Kidney (tissue), 14 donors: Measurements from ENCODE around the gene HAND1. TPM values are rescaled to one million over a fixed set of nuclear protein-coding genes. Genes with fewer than 3 reads are reported as not detected.

ENCODE experiments used
- DNase-seq, 5 donors: peaks; one replicate each; pipeline ENCODE4 v3.0.0-alpha.2; 2013 to 2020
- FAIRE-seq: peaks from 2 replicates; lab custom pipeline; 2012; peaks lifted over from hg19 to GRCh38; lab: Jason Lieb, UNC
- H3K27ac ChIP-seq, 2 donors: one replicate each; pipeline ENCODE4 v1.7.0; 2013; ENCODE audit warnings: low read depth in 2 of 2, low read length in 2 of 2, inconsistent platforms in 1 of 2
- H3K27me3 ChIP-seq: one replicate; pipeline ENCODE4 v1.7.1; 2013; ENCODE audit warnings: low read length, inconsistent platforms; ENCODE audit not compliant: control insufficient read depth, insufficient read depth
- H3K36me3 ChIP-seq, 3 donors: one replicate each; pipeline versions ENCODE4 v1.7.0 to v1.7.1; 2013; ENCODE audit warnings: low read length in 3 of 3, control low read depth in 1 of 3, inconsistent platforms in 1 of 3; ENCODE audit not compliant: insufficient read depth in 3 of 3, control insufficient read depth in 2 of 3
- H3K4me1 ChIP-seq, 3 donors: one replicate each; pipeline versions ENCODE4 v1.7.0 to v1.7.1; 2013; ENCODE audit warnings: low read length in 3 of 3, inconsistent platforms in 1 of 3, low read depth in 1 of 3; ENCODE audit not compliant: control insufficient read depth in 2 of 3, insufficient read depth in 2 of 3
- H3K4me3 ChIP-seq, 3 donors: one replicate each; pipeline versions ENCODE4 v1.7.0 to v1.8.1; 2013; ENCODE audit warnings: low read length in 3 of 3, control low read depth in 1 of 3, inconsistent platforms in 1 of 3
- H3K9ac ChIP-seq, 3 donors: one replicate each; pipeline versions ENCODE4 v1.7.0 to v1.7.1; 2013; ENCODE audit warnings: low read length in 3 of 3, control low read depth in 1 of 3, inconsistent platforms in 1 of 3
- H3K9me3 ChIP-seq, 3 donors: one replicate each; pipeline versions ENCODE4 v1.7.0 to v1.7.1; 2013; ENCODE audit warnings: low read length in 3 of 3, control low read depth in 1 of 3, inconsistent platforms in 1 of 3; ENCODE audit not compliant: control insufficient read depth in 2 of 3, insufficient read depth in 1 of 3
- intact Hi-C: fragments of 100-400 bp; cut with DNase I; formaldehyde crosslinking; loops from one replicate; pipeline ENCODE4 v1.11.1; 2022
- polyA plus RNA-seq: library from polyadenylated mRNA; stranded (reverse); fragments of 350-450 nt; fragmentation: Illumina TruSeq; extraction: RNeasy Lipid Tissue Mini Kit (QIAGEN cat#74804); gene quantifications from one replicate; pipeline ENCODE4 v1.2.3, GENCODE V29; 2014; ENCODE audit warnings: low read depth, low replicate concordance; ENCODE audit not compliant: insufficient read depth
- total RNA-seq: library from RNA; stranded (reverse); fragmentation: NEBNext Ultra II Directional; extraction: Animal tissue kit (Norgen Biotek cat#: 25700); gene quantifications from one replicate; pipeline ENCODE4 v1.2.1, GENCODE V29; 2021
- TF ChIP-seq, protein P1 (sequence below): IDR thresholded peaks from 3 replicates; pipeline ENCODE4 v1.5.1; 2012; ENCODE audit warnings: mild to moderate bottlenecking, moderate library complexity, borderline replicate concordance; ENCODE audit not compliant: insufficient read depth; ENCODE audit errors: extremely low read depth
- donor health status: control.
- donor health status: control.
- donor health status: control.
- donor health status: control.
- donor health status: control.
- donor health status: DM: yes; HTN: yes; CAD: no.
- donor health status: Normal renal cell carcinoma (clear cell type).

The HAND1 gene
- total and polyA plus RNA-seq, 2 donors from 2014 or later: not detected

DNA sequence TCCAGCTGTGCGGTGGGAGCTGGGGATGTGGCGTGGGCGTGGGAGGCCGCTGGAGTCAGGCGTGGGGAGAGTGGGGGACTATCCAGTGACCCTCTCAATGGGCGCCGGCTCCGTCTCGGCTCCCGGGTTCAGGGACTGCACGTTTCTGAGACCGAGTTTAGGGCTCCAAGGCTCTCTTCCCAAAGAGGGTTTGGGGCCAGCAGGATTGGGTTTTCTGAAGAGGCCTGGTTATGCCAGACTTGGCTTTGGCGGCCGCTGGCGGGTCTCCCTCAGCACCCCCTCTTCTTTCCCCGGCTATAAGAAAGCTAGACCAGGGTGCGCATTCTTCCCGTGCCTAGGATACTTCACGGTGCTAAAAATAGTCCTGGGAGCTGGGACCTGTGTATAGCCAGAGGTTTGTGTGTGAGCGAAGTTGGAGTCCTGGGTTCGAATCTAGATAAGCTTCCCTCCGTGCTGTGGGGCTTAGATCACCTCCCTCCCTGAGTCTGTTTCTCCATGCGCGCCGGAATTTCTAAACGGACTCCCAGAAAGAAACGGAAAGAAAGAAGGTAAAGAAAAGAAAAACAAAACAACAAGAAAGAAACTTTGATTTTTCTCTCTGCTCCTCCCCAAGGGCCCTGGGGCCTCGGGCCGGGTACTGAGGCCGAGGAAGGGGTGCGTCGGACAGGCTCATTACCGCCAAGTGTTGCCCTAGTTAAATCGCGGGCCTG, 5.0 kb downstream of the HAND1 start:
- no peak overlapping the region for H3K4me3 ChIP-seq
- no peak for FAIRE-seq
- TF ChIP-seq, protein P1, sequence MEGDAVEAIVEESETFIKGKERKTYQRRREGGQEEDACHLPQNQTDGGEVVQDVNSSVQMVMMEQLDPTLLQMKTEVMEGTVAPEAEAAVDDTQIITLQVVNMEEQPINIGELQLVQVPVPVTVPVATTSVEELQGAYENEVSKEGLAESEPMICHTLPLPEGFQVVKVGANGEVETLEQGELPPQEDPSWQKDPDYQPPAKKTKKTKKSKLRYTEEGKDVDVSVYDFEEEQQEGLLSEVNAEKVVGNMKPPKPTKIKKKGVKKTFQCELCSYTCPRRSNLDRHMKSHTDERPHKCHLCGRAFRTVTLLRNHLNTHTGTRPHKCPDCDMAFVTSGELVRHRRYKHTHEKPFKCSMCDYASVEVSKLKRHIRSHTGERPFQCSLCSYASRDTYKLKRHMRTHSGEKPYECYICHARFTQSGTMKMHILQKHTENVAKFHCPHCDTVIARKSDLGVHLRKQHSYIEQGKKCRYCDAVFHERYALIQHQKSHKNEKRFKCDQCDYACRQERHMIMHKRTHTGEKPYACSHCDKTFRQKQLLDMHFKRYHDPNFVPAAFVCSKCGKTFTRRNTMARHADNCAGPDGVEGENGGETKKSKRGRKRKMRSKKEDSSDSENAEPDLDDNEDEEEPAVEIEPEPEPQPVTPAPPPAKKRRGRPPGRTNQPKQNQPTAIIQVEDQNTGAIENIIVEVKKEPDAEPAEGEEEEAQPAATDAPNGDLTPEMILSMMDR: no peak
- peaks cover 73% of the 10 kb centered on the region for H3K27me3 ChIP-seq
- no peak overlapping the region for H3K9ac ChIP-seq
- no peak overlapping the region for H3K27ac ChIP-seq
- no peaks in the 10 kb centered on the region for H3K36me3 ChIP-seq
- peak in 1 of 5 donors; percentile 46 for DNase-seq
- peaks cover 0 to 16% (median 4%) of the 10 kb centered on the region in 3 donors for H3K4me1 ChIP-seq
- intact Hi-C loops: no loop called here
- no peaks in the 10 kb centered on the region for H3K9me3 ChIP-seq

DNA sequence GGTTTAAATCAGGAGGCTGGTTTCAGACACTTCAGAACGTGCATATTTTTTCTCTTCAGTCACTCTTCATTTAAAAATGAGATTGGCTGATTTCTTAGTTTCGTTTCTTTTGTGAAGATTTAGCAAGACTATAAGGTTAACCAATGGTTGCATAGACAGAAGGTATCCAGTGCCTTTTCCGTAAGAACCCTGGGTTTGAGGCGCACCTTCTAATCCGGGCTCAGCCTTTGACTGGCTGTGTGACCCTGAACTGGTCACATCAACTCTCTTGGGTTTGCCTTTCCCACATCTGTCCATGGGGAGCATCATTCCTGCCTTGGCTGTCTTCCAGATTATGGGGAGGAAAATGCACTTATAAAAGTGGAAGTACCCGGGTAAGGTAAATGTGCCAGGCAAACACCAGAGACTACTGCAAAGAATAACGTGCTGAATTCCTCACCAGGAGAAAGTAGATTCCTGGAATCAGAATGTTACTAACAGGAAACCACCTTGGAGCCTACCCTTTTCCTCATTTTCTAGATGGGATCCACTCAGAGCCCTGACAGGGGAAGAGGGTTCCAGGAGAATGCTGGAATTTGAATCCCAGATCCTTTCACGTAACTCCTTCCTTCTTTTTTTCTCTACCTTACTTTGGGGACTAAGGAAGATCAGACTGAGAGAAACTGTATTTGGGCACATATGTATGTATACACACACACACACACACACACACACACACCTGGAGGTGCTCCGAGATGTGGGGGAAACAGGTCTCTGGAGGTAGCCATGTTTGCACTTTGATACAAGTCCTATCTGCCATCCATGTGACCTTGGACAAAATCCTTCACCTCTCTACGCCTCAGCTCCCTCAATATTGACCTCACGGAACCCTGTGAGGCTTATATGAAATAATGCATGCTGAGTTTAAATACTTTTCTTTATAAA, 6.8 kb downstream of the HAND1 start:
- no peak overlapping the region for H3K9ac ChIP-seq
- H3K36me3 ChIP-seq: no peaks in the 10 kb centered on the region
- peaks cover 0 to 6% (median 0%) of the 10 kb centered on the region in 3 donors for H3K4me1 ChIP-seq
- H3K9me3 ChIP-seq: no peaks in the 10 kb centered on the region
- H3K4me3 ChIP-seq: no peak overlapping the region
- TF ChIP-seq, protein P1: no peak
- H3K27me3 ChIP-seq: peaks cover 58% of the 10 kb centered on the region
- H3K27ac ChIP-seq: no peak overlapping the region
- DNase-seq (peak in 1 of 5 donors; percentile 22), FAIRE-seq (no peak)
- intact Hi-C loops: no loop called here

DNA sequence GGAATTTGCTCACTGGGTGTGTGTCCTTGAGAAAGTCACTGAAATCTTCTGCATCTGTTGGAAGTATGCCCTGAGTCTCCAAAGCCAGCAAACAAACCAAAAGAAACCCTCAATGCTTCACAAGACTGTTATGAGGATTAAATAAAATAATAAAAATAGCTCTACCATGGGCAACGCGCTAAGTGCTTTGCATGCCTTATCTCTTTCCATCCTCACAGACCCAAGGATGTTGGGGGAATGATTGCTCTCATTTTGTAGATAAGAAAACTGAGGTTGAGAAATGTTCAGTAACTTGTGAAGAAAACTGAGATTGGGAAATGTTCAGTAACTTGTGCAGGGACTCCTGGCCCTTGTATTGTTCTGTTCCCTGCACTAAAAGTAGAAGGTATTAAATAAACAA, 7.9 kb downstream of the HAND1 start:
- Histone ChIP-seq H3K27me3 (peaks cover 52% of the 10 kb centered on the region), H3K27ac (no peak overlapping the region), H3K36me3 (no peaks in the 10 kb centered on the region), H3K9me3 (no peaks in the 10 kb centered on the region), H3K4me3 (no peak overlapping the region), H3K4me1 (peaks cover 0 to 6% (median 0%) of the 10 kb centered on the region in 3 donors), H3K9ac (no peak overlapping the region)
- intact Hi-C loops: no loop called here
- TF ChIP-seq, protein P1: no peak
- no peak for FAIRE-seq
- no peak for DNase-seq
